NCI-H1092 (cell line): ENCODE results near the gene MGMT.

Source experiments
- DNase-seq: peaks from one replicate; lab custom pipeline; 2025; lab: John Stamatoyannopoulos, UW

MGMT gene

GRCh38 chr10:129740532-129741279 lies 273.7 kb downstream of the MGMT start:
- DNase-seq = no peak

DNA sequence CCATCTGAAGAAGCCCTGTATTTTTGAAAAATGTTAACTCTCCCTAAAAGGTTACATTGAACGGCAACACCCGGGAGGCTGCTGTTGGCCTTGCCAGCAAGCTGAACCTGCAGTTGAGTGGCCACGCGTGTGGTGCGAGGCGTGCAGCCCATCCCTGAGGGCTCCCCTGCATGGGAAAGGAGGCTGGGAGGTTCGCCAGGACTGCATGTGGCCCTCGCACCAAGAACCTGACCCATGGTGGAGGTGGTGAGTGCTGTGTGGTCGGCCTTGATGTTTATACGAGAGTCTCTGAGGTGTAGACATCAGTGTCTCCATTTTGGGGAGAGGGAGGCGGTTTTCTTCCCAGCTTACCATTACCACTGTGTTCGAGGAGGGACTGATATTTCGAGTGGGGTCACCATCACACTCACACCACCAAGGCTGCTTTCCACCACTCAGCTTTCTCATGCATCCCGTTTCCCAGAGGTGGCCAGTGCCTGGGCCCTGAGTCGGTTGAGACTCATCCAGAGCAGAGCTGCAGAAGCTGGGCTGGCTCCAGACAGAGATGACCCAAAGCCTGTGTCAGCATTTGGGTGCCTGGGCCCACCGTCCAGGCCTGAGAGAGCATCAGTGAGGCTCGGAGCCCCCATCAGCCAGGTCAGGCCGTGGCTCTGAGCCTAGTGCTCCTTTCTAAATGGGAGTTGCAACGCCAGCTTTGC lies 274.4 kb downstream of the MGMT start:
- DNase-seq = no peak

DNA sequence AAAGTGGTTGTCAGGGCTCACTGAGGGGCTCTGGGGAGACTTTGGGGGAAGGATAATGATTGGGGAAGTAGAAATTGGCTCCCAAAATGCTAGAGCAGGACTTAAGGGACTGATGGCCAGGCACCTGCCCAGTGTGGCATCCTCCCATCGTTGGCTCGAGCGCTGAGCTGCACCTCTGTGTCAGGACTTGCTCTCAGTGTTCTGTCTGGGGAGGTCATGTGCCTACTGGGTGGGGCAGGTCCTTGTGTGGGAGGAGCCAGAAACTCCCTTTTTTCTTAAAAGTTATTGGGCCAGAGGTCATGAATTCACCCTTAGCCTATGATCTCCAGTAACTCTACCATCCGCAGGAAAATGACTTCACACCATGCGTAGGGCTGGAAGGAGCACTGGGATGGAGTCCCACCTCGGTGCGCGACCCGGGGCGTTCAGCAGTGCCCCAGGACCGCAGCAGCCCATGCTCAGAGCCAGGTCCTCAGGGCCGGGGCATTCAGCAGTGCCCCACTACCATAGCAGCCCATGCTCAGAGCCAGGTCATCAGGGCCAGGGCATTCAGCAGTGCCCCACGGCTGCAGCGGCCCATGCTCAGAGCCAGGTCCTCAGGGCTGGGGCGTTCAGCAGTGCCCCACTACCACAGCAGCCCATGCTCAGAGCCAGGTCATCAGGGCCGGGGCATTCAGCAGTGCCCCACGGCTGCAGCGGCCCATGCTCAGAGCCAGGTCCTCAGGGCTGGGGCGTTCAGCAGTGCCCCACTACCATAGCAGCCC lies 275.1 kb downstream of the MGMT start:
- no peak for DNase-seq

DNA sequence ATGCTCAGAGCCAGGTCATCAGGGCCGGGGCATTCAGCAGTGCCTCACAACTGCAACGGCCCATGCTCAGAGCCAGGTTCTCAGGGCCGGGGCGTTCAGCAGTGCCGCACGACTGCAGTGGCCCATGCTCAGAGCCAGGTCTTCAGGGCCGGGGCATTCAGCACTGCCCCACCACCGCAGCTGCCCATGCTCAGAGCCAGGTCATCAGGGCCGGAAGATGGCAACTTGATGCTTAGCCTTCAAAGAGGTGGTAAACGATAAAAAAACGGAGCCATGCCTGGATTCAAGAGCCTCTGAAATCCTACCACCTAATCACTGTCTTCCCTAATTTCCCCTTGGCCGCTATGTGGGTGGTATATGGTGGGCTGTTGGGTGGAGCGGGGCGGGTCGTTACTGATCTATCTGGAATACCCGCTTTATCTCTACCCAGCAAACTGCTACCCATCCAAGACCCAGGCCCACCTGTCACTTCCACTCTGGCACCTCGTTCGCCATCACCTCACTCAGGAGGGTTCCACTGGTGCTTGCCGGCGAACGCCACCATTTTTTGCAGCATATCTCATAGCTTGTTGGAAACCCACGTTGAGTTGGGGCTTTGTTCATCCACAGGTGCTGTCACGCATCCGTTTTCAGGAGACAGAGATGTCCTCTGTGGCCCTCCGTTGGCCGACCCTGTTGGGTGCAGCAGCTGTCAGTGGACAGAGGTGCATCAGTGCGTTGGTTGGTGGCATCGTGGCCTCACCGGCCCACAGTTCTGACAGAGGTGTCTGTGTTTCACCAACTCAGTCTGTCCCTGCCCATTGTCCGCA lies 275.9 kb downstream of the MGMT start:
- no peak for DNase-seq

GRCh38 chr10:129743738-129744133 lies 276.7 kb downstream of the MGMT start:
- DNase-seq = no peak

- DNase-seq = no peak
Observed at GRCh38 chr10:129744134-129745111, 277.4 kb downstream of the MGMT start.

DNA sequence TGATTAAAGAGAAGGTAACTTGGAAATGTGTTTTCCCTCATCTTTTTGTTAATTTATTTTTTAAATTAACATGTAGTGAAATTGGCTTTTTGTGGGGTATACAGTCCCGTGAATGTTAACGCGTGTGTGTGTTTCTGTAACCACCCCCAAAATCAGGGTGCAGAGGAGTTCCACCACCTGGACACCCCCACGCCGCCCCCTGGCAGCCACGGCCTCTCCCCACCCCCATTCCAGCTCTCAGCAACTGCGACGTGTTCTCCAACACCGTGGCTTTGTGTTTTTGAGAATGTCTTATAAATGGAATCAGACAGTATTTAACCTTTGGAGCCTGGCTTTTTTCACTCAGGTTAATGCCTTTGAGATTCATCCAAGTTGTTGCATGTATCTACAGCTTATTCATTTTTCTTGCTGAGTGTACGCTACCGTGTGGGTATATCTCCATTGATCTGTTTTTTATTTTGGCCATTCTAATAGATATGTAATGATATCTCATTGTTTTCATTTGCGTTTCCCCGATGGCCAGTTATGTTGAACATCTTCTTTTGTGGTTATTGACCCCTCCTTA lies 278.2 kb downstream of the MGMT start:
- DNase-seq = no peak

DNA sequence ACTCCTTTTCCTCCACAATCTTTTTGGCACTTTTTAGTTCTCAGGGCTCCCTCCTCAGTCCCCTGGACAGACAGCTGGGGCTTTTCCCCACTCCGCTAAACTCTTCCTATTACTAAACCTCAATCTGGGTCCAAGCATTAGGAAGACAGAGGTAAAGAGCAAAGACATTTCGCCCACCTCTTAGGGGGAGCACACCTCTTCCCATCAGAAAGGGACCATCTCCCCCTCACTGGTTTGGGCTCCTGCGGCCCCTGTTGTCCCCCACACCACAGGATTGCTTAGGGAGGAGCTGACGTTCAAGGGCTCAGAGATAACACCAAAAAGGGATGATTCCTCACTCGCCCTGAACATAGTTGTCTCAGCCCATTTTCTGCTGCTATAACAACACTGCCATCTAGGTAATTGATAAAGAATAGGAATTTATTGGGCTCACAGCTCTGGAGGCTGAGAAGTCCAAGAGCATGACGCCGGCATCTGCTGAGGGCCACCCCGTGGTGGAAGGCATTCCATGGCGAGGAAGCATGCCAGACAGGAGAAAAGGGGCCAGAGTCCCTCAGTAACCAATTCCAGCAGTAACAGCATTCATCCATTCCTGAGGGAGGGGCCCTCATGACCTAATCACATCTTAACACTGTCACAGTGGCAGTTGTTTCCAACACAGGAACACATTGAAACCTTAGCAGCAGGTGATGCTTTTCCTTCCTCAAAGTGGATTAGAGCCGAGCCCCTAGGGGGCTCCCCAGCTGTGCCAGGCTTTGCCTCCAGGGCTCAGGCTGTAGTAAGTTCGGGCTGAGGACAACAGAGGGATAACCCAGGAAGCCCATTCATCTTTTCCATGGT lies 287.4 kb downstream of the MGMT start:
- no peak for DNase-seq

- no peak for DNase-seq
Observed at GRCh38 chr10:129755158-129755591, 288.1 kb downstream of the MGMT start.

DNA sequence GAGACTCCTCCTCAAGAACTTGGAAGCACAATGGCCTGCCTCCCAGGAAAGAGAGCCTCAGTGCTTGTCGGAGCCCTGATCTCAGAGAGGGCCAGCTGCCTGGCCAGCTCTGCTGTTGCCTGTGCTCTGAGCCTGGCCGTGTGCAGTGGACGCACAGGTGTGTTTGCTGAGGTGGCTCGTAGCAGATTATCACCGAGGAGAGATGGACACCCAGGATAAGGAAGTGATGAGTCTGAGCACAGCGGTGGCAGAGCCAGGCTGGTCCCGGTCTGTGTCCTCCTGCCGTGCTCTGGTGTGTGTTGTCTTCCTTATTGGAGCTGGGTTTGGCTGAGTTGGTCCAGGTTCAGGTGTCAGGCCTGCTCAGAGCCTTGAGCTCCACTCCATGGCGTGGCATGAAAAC lies 288.6 kb downstream of the MGMT start:
- no peak for DNase-seq

DNA sequence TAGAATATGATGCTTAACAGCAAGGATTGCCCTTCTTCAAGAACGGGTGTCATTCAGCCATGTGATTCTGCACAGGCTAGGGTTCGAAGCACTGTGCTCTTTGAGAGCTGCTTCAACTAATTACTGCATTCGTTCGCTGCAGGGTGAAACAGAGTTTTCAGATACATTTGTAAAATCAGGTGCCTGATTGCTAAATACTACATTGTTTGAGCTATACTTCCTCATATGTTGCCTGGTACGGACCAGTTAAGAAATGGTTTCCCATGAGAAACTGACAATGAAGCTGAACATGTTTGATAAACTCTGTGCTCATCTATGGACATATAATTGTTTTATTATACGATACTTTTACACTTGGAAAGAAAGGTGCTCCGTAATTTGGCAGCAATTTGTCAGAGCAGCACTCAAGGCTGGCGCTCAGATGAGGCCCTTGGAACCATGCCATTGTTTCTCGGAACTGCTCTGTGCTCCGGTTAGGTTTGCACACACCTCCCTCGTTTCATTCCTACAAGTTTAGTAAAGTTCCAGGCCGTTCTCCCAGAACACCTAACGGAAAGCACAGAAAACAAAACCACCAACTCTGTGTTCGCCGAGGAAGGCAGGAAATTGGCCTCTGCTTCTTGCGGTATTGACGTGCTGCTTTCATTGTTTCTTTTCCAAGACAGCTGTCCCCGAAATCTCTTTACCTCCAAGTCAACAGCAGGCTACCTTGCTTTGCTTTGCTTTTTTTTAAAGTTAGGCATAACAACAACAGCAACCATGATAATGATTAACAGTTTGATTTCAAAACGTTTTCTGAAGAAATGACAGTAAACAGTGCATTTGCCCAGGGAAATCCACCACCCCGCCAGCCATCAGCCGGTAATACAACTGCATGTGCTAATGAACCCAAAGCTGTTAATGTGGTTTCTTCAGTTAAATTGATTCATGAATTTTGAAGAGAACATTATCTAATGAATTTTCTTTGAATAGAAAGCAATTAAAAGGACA lies 290.2 kb downstream of the MGMT start:
- no peak for DNase-seq

DNA sequence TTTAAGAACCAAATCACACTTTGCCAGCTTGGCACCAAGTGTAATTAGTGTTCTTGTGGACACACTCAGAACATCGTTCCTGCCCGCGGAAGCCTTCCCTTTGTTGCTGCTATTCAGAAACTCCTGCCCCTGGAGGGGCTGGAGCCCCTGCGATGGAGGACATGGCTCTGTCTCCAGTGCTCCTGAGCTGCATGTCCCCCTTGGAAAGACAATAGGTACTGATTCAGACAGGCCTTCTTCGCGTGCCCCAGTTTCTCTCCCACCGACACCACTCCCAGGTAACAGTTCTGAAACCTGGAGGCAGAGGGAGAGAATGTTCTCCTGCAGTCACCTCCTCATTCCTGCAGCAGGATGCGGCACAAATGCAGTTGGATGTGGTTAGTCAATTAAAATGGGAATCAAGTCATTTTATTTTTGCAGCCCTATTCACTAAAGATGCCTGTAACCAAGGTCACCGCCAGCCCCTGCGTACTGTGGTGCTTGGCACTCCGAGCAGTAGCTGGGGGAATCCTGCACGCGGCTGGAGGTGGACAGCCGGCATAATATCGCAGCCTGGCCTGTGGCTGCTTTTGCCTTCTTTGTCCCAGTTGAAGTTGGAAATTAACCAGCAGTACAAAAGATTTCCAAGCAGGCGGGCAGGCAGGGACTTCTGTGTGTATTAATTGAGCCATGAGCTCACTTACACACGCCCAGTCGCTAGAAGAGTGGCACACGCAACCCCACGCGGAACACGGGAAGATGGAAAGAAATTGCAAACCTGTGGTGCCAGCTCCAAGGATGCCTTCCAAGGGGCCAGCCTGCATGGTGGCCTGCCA lies 291.4 kb downstream of the MGMT start:
- no peak for DNase-seq

- DNase-seq = no peak
Observed at GRCh38 chr10:129759214-129760002, 292.4 kb downstream of the MGMT start.

DNA sequence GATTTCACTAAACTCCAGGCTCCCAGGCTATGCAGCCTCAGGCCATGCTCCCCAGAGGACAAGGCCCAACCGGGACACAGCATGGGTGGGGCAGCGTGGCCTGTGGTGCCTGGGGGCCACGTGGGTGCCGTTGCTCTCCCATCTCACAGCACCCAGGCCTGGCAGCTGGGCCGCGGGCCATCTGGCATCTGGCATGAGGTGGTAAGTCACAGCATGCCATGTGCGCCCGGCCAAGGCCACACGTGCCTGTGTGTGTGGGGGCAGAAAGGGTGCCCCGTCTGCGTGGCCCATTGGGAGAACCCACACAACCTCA lies 292.9 kb downstream of the MGMT start:
- DNase-seq = no peak

- DNase-seq = no peak
Observed at GRCh38 chr10:129760416-129760815, 293.4 kb downstream of the MGMT start.

GRCh38 chr10:129761197-129761972 lies 294.3 kb downstream of the MGMT start:
- DNase-seq = no peak
